Left ventricle myocardium inferior (tissue), 1 donor: ENCODE results near the gene NELFA. TPM values are rescaled to one million over a fixed set of nuclear protein-coding genes. Genes with fewer than 3 reads are reported as not detected.

Experiments used
- DNase-seq: peaks from one replicate; pipeline ENCODE4 v3.0.0-alpha.2; 2020
- H3K27ac ChIP-seq: fragments of 200-600 bp; replicated peaks from 2 replicates; pipeline ENCODE4 v1.8.0; 2021
- H3K27me3 ChIP-seq: fragments of 200-600 bp; 2 replicates; pipeline ENCODE4 v1.8.0; 2021; ENCODE audit warnings: low read depth
- H3K36me3 ChIP-seq: fragments of 200-600 bp; 2 replicates; pipeline ENCODE4 v1.8.0; 2021
- H3K4me1 ChIP-seq: fragments of 200-600 bp; 2 replicates; pipeline ENCODE4 v1.8.0; 2021
- H3K4me3 ChIP-seq: fragments of 200-600 bp; 2 replicates; pipeline ENCODE4 v1.8.0; 2021; ENCODE audit warnings: mild to moderate bottlenecking, moderate library complexity
- H3K9me3 ChIP-seq: fragments of 200-600 bp; replicated peaks from 2 replicates; pipeline ENCODE4 v1.8.0; 2021
- intact Hi-C: fragments of 100-400 bp; cut with micrococcal nuclease; formaldehyde crosslinking; loops from one replicate; pipeline ENCODE4 v1.11.0; 2022
- total RNA-seq: library from RNA; stranded (reverse); fragmentation: NEBNext Ultra II Directional; extraction: Animal tissue kit (Norgen Biotek cat#: 25700); gene quantifications from one replicate; pipeline ENCODE4 v1.2.1, GENCODE V29; 2021
- TF ChIP-seq, protein P1 (sequence below): fragments of 200-600 bp; IDR thresholded peaks from 2 replicates; pipeline ENCODE4 v1.8.0; 2021; ENCODE audit warnings: antibody characterized with exemption, mild to moderate bottlenecking, borderline replicate concordance
- donor health status: DM: no; HTN: yes; CAD: no; lungs with severe emphysema.

NELFA gene
- total RNA-seq, 1 donor from 2014 or later: 10.2 TPM

DNA sequence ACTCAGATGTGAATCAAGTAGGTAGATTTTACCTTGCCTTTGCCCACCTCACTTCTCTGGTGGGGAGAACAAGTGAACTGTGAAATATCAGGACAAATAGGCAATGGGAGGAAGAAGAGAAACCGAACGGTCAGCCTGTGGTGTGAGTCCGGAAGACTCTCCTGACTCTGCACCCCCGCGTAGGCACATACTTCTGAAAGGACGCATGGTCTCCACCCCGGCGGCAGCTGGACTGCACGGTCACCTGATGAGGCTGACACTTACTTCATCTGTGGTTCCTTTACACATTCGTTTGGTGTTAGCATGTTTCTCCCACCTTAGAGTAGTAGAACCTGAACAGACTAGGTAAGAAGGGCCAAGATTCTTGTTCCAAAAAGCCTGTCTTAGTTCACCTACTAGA lies 58.4 kb downstream of the NELFA start:
- Histone ChIP-seq H3K36me3 (peaks cover 33% of the 10 kb centered on the region), H3K4me3 (no peak overlapping the region), H3K27me3 (no peaks in the 10 kb centered on the region), H3K4me1 (no peaks in the 10 kb centered on the region), H3K9me3 (no peaks in the 10 kb centered on the region), H3K27ac (no peak overlapping the region)
- intact Hi-C loops: no loop called here
- TF ChIP-seq, protein P1, sequence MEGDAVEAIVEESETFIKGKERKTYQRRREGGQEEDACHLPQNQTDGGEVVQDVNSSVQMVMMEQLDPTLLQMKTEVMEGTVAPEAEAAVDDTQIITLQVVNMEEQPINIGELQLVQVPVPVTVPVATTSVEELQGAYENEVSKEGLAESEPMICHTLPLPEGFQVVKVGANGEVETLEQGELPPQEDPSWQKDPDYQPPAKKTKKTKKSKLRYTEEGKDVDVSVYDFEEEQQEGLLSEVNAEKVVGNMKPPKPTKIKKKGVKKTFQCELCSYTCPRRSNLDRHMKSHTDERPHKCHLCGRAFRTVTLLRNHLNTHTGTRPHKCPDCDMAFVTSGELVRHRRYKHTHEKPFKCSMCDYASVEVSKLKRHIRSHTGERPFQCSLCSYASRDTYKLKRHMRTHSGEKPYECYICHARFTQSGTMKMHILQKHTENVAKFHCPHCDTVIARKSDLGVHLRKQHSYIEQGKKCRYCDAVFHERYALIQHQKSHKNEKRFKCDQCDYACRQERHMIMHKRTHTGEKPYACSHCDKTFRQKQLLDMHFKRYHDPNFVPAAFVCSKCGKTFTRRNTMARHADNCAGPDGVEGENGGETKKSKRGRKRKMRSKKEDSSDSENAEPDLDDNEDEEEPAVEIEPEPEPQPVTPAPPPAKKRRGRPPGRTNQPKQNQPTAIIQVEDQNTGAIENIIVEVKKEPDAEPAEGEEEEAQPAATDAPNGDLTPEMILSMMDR: no peak
- no peak for DNase-seq

DNA sequence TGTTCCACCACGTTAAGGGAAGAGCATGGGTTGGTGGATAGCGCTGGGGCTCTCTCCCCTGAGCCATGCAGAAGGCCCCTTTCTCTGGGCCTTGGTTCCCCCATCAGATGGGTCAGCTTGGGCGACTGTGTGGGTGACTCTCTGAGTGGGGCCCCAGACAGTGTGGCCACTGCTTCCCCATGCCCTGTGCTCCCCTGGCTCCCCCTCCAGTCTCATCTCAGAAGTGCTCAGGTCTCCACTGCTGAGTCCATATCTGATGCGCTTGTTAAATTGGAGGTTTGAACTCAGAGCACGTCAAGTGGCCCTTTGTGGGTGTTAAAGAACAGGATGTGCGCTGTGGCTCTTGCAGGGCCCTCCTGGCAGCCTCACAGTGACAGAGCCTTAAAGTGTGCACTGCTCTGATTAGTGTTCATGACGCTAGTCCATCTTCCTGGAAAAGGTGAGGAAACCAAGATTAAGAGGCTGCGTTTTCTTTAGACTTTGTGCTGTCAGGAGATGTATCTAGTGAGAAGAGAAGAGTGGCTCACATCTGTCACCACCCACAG lies 59.8 kb downstream of the NELFA start:
- H3K9me3 ChIP-seq: no peaks in the 10 kb centered on the region
- H3K4me3 ChIP-seq: no peak overlapping the region
- no peaks in the 10 kb centered on the region for H3K27me3 ChIP-seq
- TF ChIP-seq, protein P1: no peak
- H3K4me1 ChIP-seq: no peaks in the 10 kb centered on the region
- H3K36me3 ChIP-seq: peaks cover 26% of the 10 kb centered on the region
- no peak for DNase-seq
- intact Hi-C loops: no loop called here
- H3K27ac ChIP-seq: no peak overlapping the region

DNA sequence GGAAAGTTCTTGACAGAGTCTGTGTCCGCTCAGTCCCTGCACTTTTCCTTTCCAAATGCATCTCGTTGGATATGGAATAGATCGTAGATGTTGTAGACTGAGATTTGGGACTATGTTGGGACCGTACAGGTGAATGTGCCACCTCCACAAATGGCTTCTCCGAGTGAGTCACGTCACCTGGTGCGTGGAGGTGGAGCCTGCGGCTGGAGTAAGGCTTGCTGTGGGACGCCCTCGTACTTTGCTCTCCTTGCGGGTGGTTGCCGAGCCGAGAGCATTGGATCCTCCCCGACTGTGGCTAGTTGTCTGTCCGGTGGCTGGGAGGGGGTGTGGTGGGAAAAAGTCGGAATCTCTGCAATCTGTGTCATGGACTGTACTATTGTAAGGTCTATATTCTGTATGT lies 60.5 kb downstream of the NELFA start:
- H3K4me3 ChIP-seq: no peak overlapping the region
- H3K36me3 ChIP-seq: peaks cover 24% of the 10 kb centered on the region
- H3K4me1 ChIP-seq: no peaks in the 10 kb centered on the region
- no peaks in the 10 kb centered on the region for H3K9me3 ChIP-seq
- intact Hi-C loops: no loop called here
- H3K27me3 ChIP-seq: no peaks in the 10 kb centered on the region
- H3K27ac ChIP-seq: no peak overlapping the region
- DNase-seq: no peak
- TF ChIP-seq, protein P1: no peak

DNA sequence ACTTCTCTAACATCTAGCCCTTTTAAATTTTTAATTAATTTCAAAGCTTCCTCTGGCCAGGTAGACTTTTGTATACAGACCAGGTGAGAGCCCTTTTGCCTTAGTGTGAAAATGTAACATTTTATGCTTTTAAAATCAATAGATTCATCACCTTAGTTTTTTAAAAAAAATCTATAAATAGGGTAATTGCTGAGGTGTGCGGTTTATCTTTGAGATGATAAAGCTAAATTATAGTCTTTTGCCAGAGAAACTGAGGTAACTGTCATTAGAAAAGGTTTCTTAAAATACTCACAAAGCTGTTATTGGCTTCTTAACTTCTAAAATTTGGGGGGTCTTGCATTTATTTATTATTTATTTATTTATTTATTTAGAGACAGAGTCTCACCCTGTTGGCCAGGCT lies 62.9 kb downstream of the NELFA start:
- Histone ChIP-seq H3K9me3 (no peaks in the 10 kb centered on the region), H3K27ac (no peak overlapping the region), H3K36me3 (peaks cover 26% of the 10 kb centered on the region), H3K4me1 (peaks cover 5% of the 10 kb centered on the region), H3K4me3 (no peak overlapping the region), H3K27me3 (no peaks in the 10 kb centered on the region)
- TF ChIP-seq, protein P1: no peak
- DNase-seq: no peak
- intact Hi-C loops: no loop called here

DNA sequence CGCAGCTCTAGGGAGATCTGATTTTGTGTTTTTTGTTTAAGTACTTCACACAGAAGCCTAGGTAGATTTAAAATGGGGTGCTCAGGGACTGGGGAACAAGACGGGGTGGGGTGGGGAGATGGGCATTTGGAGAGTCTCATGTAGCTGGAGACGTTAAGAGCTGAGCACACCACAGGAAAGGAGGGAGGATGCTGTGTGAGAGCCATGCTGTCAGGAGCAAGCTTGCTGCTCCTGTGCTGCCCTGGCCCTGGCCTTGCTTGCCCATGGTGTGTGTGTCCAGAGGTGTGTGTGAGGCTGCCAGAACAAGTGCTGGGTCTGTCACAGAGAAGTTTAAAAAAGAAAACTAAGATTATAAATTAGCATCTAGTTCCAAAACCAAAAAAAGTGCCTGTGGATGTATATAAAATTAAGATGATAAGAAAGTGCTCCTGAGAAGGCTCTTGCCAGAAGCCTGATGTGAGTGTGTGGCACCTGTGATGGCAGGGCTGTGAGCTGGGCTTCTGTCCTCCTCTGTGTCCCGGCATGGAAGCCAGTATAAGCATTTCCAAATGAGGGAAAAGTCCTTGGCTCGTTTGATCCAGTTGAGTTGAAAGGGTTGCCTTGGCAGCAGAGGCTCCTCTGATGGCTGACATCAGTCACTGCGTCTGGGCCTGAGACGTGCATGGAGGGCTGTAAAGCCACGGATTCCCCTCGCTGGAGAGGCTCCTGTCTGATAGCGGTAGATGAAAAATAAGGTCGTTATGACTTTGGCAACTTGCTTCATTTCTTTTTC lies 63.5 kb downstream of the NELFA start:
- no peaks in the 10 kb centered on the region for H3K27me3 ChIP-seq
- H3K4me3 ChIP-seq: no peak overlapping the region
- no peak for DNase-seq
- no peak overlapping the region for H3K27ac ChIP-seq
- H3K9me3 ChIP-seq: no peaks in the 10 kb centered on the region
- intact Hi-C loops: no loop called here
- peaks cover 11% of the 10 kb centered on the region for H3K4me1 ChIP-seq
- peaks cover 26% of the 10 kb centered on the region for H3K36me3 ChIP-seq
- TF ChIP-seq, protein P1: no peak
